ENCODE data around the gene TMEM130. TPM values are rescaled to one million over a fixed set of nuclear protein-coding genes. Genes with fewer than 3 reads are reported as not detected.

The TMEM130 gene
- total RNA-seq, 1 experiment from 2014 or later, result not detected

DNA sequence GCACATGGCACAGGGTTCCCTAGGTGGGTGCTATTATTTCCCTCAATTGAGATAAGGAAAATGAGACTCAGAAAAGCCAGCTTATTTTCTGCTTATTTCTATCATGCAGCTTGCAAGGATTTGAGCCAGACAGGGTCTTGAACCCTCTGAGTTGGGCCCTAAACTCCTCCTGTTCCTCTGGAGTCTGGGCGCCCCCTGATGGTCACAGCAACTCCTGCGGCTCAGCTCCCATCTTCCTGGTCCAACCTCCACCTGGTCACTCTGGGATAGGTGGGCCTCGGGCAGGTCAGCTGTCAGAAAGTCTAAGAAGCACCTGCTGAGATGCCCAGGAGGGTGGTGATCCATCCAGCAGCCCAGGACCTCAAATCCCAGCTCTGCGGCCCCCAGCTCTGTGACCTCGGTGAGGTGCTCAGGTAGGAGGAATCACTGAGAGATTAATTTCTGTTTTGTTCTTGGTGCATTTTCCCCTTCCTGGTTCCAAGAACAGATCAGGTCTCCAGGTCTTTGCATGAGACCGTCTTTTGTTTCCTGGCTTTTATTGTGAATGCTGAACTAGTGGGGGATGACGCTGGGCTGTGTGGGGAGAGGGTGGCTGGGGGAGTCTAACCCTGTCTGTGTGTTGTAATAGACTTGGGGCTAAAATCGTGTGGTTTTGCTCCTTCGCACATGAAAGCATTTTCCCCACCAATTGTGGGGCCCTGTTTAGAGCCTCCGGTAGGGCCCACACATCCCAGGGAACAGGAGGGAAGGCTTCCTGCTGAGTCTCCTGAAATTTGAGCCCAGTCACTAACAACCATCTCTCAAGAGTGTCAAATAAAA lies 32.8 kb downstream of the TMEM130 start:
- Mint-ChIP-seq H3K27me3 (ENCODE audit: unreplicated experiment) (no peaks in the 10 kb centered on the region), H3K4me3 (ENCODE audit: low read depth, unreplicated experiment) (no peak overlapping the region), H3K27ac (ENCODE audit: unreplicated experiment) (no peak overlapping the region), H3K36me3 (ENCODE audit: insufficient read depth, unreplicated experiment) (no peaks in the 10 kb centered on the region), H3K4me1 (ENCODE audit: low read depth, unreplicated experiment) (no peaks in the 10 kb centered on the region), H3K9me3 (ENCODE audit: low read depth, unreplicated experiment) (no peaks in the 10 kb centered on the region)
- CTCF ChIA-PET, result interaction anchor here (0.5 to 1.1 kb wide), 2 partner anchors 23 to 91 kb away, joined by 3 to 4 read pairs; no protein-coding TSS in a partner anchor
- peak; percentile 64 for DNase-seq
- intact Hi-C loops (cut with micrococcal nuclease; ENCODE audit: unreplicated experiment), result no loop called here
- no TSS peak for BruUV-seq (replicated peaks)
- TF ChIP-seq, protein P1, sequence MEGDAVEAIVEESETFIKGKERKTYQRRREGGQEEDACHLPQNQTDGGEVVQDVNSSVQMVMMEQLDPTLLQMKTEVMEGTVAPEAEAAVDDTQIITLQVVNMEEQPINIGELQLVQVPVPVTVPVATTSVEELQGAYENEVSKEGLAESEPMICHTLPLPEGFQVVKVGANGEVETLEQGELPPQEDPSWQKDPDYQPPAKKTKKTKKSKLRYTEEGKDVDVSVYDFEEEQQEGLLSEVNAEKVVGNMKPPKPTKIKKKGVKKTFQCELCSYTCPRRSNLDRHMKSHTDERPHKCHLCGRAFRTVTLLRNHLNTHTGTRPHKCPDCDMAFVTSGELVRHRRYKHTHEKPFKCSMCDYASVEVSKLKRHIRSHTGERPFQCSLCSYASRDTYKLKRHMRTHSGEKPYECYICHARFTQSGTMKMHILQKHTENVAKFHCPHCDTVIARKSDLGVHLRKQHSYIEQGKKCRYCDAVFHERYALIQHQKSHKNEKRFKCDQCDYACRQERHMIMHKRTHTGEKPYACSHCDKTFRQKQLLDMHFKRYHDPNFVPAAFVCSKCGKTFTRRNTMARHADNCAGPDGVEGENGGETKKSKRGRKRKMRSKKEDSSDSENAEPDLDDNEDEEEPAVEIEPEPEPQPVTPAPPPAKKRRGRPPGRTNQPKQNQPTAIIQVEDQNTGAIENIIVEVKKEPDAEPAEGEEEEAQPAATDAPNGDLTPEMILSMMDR (IDR thresholded peaks at IDR 0.05; ENCODE audit: unreplicated experiment), result peak; percentile 64

DNA sequence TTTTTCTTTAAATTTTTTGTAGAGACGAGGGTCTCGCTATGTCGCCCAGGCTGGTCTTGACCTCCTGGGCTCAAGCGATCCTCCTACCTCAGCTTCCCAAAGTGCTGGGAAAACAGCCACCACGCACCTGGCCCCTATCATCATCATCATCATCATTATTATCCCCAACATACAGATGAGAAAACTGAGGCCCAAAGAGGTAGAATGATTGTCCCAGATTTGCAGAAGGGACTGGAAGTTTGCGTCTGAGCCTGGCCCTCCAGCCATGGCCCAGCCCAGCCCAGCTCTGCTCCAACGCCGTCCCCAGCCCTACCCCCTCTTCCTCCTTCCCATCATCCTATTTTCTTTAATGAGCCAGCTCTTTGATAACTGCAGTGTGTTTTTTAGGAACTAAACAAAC lies 34.9 kb downstream of the TMEM130 start:
- H3K27me3 Mint-ChIP-seq (ENCODE audit: unreplicated experiment), result no peaks in the 10 kb centered on the region
- H3K4me3 Mint-ChIP-seq (ENCODE audit: low read depth, unreplicated experiment), result no peak overlapping the region
- no peak for DNase-seq
- CTCF ChIA-PET, result no interaction called here
- intact Hi-C loops (cut with micrococcal nuclease; ENCODE audit: unreplicated experiment), result no loop called here
- H3K9me3 Mint-ChIP-seq (ENCODE audit: low read depth, unreplicated experiment), result no peaks in the 10 kb centered on the region
- H3K4me1 Mint-ChIP-seq (ENCODE audit: low read depth, unreplicated experiment), result no peaks in the 10 kb centered on the region
- TF ChIP-seq, protein P1 (IDR thresholded peaks at IDR 0.05; ENCODE audit: unreplicated experiment), result no peak
- H3K36me3 Mint-ChIP-seq (ENCODE audit: insufficient read depth, unreplicated experiment), result no peaks in the 10 kb centered on the region
- H3K27ac Mint-ChIP-seq (ENCODE audit: unreplicated experiment), result no peak overlapping the region
- BruUV-seq (replicated peaks), result no TSS peak

DNA sequence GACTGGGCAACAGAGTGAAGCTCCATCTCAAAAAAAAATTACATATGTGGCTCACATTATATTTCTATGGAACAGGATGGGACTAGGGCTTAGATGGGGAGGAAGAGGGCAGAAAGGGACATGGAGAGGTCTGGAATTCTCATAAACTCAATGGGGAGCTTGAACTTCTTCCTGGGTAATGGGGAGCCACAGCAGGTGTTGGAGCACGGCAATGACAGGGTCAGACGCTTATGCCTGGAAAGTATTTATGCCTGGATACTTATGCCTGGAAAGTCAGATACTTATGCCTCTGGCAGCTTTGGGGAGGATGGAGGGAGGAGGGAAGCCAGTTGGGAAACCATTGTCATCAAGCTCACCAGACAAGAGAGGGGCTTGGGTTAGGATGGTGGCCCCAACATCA lies 36.8 kb downstream of the TMEM130 start:
- Mint-ChIP-seq H3K4me1 (ENCODE audit: low read depth, unreplicated experiment) (no peaks in the 10 kb centered on the region), H3K27me3 (ENCODE audit: unreplicated experiment) (peaks cover 12% of the 10 kb centered on the region), H3K27ac (ENCODE audit: unreplicated experiment) (no peak overlapping the region), H3K4me3 (ENCODE audit: low read depth, unreplicated experiment) (no peak overlapping the region), H3K36me3 (ENCODE audit: insufficient read depth, unreplicated experiment) (no peaks in the 10 kb centered on the region), H3K9me3 (ENCODE audit: low read depth, unreplicated experiment) (no peaks in the 10 kb centered on the region)
- CTCF ChIA-PET, result no interaction called here
- no TSS peak for BruUV-seq (replicated peaks)
- DNase-seq, result no peak
- TF ChIP-seq, protein P1 (IDR thresholded peaks at IDR 0.05; ENCODE audit: unreplicated experiment), result no peak
- intact Hi-C loops (cut with micrococcal nuclease; ENCODE audit: unreplicated experiment), result no loop called here

DNA sequence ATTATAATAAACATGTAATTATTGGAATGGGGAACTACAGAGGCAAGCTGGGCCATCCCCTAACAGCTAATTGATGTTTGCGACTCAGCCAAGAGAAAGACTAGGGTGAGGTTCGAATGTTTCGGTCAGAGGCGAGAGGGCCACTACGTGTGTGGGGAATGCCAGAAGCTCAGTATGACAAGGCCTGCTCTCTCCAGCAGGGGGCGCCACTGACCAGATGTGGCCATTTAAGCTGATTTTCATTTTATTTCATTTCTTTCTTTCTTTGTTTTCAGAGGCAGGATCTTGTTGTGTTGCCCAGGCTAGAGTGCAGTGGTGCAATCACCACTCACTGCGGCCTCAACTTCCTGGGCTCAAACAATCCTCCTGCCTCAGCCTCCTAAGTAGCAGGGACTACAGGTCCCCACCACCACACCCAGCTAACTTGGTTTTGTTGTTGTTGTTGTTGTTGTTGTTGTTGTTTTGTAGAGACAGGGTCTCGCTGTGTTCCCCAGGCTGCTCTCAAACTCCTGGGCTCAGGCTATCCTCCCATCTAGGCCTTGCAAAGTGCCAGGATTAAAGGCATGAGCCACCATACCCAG lies 38.1 kb downstream of the TMEM130 start:
- no peaks in the 10 kb centered on the region for H3K9me3 Mint-ChIP-seq (ENCODE audit: low read depth, unreplicated experiment)
- intact Hi-C loops (cut with micrococcal nuclease; ENCODE audit: unreplicated experiment), result no loop called here
- no peak overlapping the region for H3K27ac Mint-ChIP-seq (ENCODE audit: unreplicated experiment)
- peaks cover 13% of the 10 kb centered on the region for H3K27me3 Mint-ChIP-seq (ENCODE audit: unreplicated experiment)
- no peaks in the 10 kb centered on the region for H3K36me3 Mint-ChIP-seq (ENCODE audit: insufficient read depth, unreplicated experiment)
- no peak overlapping the region for H3K4me3 Mint-ChIP-seq (ENCODE audit: low read depth, unreplicated experiment)
- peak; percentile 24 for DNase-seq
- no peaks in the 10 kb centered on the region for H3K4me1 Mint-ChIP-seq (ENCODE audit: low read depth, unreplicated experiment)
- CTCF ChIA-PET, result interaction anchor here (1.1 kb wide), 3 partner anchors 9 to 414 kb away, joined by 3 read pairs; no protein-coding TSS in a partner anchor
- TF ChIP-seq, protein P1 (IDR thresholded peaks at IDR 0.05; ENCODE audit: unreplicated experiment), result peak; percentile 55
- BruUV-seq (replicated peaks), result no TSS peak

Measured in Calu3 (cell line).